Neural progenitor cell (in vitro differentiated cells): ENCODE results near the gene MEOX1.

Experiments
- CTCF ChIP-seq: fragments of 200-600 bp; sonication (generic); IDR thresholded peaks from 2 replicates; pipeline ENCODE4 v1.5.1; 2017; ENCODE audit warnings: antibody characterized with exemption, mild to moderate bottlenecking
- EZH2 ChIP-seq: fragments of 200-600 bp; sonication (generic); IDR thresholded peaks from 2 replicates; pipeline ENCODE4 v1.6.1; 2017; ENCODE audit warnings: antibody characterized with exemption, mild to moderate bottlenecking, moderate library complexity

- TF ChIP-seq CTCF (no peak), EZH2 (no peak)
Measured at GRCh38 chr17:43595466-43595865, 66.3 kb downstream of the MEOX1 start.
